Endothelial cell (in vitro differentiated cells): ENCODE results near the gene MRPL52. TPM values are rescaled to one million over a fixed set of nuclear protein-coding genes. Genes with fewer than 3 reads are reported as not detected.
"Not testable (repeated sequence)": the region's sequence is repeated elsewhere in the genome, so short reads cannot be mapped to it uniquely, and the experiment has no call there.

Source experiments
- DNase-seq: peaks from one replicate; pipeline ENCODE4 v3.0.0; 2021; ENCODE audit warnings: low spot score
- H3K27ac Mint-ChIP-seq: one replicate; pipeline ENCODE4 v1.8.0; 2021; ENCODE audit warnings: mixed read lengths, inconsistent platforms; ENCODE audit not compliant: unreplicated experiment
- H3K27me3 Mint-ChIP-seq: one replicate; pipeline ENCODE4 v1.8.0; 2021; ENCODE audit warnings: mild to moderate bottlenecking, moderate library complexity, mixed read lengths, inconsistent platforms; ENCODE audit not compliant: unreplicated experiment
- H3K36me3 Mint-ChIP-seq: one replicate; pipeline ENCODE4 v1.8.0; 2021; ENCODE audit warnings: mild to moderate bottlenecking, low read depth, mixed read lengths, inconsistent platforms; ENCODE audit not compliant: unreplicated experiment
- H3K4me1 Mint-ChIP-seq: one replicate; pipeline ENCODE4 v1.8.0; 2021; ENCODE audit warnings: mild to moderate bottlenecking, mixed read lengths, inconsistent platforms; ENCODE audit not compliant: unreplicated experiment
- H3K4me3 Mint-ChIP-seq: one replicate; pipeline ENCODE4 v1.8.0; 2021; ENCODE audit warnings: mild to moderate bottlenecking, mixed read lengths, inconsistent platforms; ENCODE audit not compliant: unreplicated experiment
- H3K9me3 Mint-ChIP-seq: one replicate; pipeline ENCODE4 v1.8.0; 2021; ENCODE audit warnings: mixed read lengths, inconsistent platforms; ENCODE audit not compliant: unreplicated experiment
- total RNA-seq: library from RNA; stranded (reverse); fragmentation: NEBNext Ultra II Directional; extraction: Animal tissue kit (Norgen Biotek cat#: 25700); gene quantifications from one replicate; pipeline ENCODE4 v1.2.1, GENCODE V29; 2021; ENCODE audit not compliant: unreplicated experiment
- TF ChIP-seq, protein P1 (sequence below): fragments of 200-600 bp; sonication (generic); IDR thresholded peaks from one replicate; pipeline ENCODE4 v1.5.0; 2021; ENCODE audit warnings: antibody characterized with exemption; ENCODE audit not compliant: unreplicated experiment

MRPL52 gene
- total RNA-seq, 1 donor from 2014 or later: 126 TPM

DNA sequence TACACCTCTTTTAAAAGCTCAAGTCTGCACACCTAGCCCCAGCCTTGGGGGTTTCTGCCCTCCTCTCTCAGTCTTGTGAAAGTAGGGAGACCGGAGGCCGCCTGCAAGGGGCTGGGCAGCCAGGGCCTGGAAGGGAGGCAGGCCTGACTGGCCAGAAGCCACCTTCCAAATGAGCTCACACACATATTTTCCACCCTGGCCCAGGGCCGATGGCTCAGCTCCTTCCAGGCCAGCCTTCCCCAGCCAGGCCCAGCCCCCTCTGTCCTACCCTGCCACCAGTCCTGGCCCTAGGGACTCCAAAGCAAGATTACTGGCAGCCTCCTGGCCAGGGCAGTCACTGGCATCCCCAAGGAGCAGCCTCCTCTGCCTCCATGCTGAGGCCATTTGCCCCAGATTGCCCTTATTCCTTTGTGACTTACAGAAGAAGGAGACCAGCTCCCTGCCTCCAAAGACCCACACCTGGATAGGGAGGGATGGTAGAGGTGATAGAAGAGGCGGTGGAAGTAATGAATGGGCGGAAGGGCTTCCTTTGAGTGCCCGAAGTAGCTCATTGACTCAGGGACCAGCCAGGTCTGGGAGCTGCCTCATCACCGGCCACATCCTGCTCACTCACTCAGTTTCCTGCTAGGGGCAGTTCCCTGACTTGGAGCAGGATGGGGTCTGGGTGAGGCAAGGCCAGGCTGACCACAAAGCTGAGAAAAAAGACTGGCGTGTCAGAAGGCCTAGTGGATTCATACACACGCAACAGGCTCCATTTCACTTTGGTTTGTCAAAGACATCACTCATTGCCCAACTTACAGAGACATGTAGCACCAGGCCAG is 21.5 kb downstream of the MRPL52 start:
- Mint-ChIP-seq H3K27ac (peak overlapping the region; percentile 89), H3K4me3 (no peak overlapping the region), H3K4me1 (peaks cover 34% of the 10 kb centered on the region), H3K36me3 (peaks cover 3% of the 10 kb centered on the region), H3K27me3 (peaks cover 10% of the 10 kb centered on the region), H3K9me3 (no peaks in the 10 kb centered on the region)
- peak; percentile 48 for DNase-seq
- TF ChIP-seq, protein P1, sequence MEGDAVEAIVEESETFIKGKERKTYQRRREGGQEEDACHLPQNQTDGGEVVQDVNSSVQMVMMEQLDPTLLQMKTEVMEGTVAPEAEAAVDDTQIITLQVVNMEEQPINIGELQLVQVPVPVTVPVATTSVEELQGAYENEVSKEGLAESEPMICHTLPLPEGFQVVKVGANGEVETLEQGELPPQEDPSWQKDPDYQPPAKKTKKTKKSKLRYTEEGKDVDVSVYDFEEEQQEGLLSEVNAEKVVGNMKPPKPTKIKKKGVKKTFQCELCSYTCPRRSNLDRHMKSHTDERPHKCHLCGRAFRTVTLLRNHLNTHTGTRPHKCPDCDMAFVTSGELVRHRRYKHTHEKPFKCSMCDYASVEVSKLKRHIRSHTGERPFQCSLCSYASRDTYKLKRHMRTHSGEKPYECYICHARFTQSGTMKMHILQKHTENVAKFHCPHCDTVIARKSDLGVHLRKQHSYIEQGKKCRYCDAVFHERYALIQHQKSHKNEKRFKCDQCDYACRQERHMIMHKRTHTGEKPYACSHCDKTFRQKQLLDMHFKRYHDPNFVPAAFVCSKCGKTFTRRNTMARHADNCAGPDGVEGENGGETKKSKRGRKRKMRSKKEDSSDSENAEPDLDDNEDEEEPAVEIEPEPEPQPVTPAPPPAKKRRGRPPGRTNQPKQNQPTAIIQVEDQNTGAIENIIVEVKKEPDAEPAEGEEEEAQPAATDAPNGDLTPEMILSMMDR: no peak

DNA sequence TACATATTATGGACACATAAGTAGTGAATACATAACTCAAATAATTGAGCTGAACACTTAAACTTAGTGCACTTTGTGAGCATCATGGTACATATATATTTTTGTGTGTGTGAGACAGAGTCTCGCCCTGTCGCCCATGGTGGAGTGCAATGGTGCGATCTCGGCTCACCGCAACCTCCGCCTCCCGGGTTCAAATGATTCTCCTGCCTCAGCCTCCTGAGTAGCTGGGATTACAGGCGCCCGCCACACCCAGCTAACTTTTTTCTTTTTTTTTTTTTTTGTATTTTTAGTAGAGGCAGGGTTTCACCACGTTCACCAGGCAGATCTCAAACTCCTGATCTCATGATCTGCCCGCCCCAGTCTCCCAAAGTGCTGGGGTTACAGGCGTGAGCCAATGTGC is 22.5 kb downstream of the MRPL52 start:
- not testable (repeated sequence) for H3K9me3 Mint-ChIP-seq, H3K27ac Mint-ChIP-seq, H3K4me3 Mint-ChIP-seq, DNase-seq, H3K36me3 Mint-ChIP-seq
- peaks cover 10% of the 10 kb centered on the region for H3K27me3 Mint-ChIP-seq
- peaks cover 26% of the 10 kb centered on the region for H3K4me1 Mint-ChIP-seq

DNA sequence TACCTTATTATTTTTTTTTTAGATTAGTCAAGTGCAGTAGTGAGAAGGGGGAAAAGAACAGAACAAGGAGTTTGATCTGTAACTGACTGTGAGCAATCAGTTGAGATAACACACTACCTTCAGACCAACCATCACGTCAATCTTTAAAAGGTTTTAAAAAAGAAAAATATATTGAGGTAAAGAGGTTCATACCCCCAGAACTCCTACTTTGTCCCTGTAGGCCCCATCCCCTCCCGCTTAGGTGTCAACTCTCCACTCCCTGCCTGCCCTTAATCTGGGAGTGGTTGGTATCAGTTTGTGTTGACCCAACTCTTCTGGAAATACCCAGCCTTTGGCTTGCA is 22.9 kb downstream of the MRPL52 start:
- Mint-ChIP-seq H3K4me3 (no peak overlapping the region), H3K27me3 (peaks cover 10% of the 10 kb centered on the region), H3K9me3 (no peaks in the 10 kb centered on the region), H3K36me3 (no peaks in the 10 kb centered on the region), H3K4me1 (peaks cover 25% of the 10 kb centered on the region), H3K27ac (peak overlapping the region; percentile 48)
- no peak for DNase-seq
- TF ChIP-seq, protein P1: no peak

- TF ChIP-seq, protein P1: peak; percentile 94
- H3K27ac Mint-ChIP-seq: peak overlapping the region; percentile 48
- peak overlapping the region; percentile 71 for H3K4me3 Mint-ChIP-seq
- H3K4me1 Mint-ChIP-seq: peaks cover 19% of the 10 kb centered on the region
- peak; percentile 96 for DNase-seq
- H3K36me3 Mint-ChIP-seq: no peaks in the 10 kb centered on the region
- no peaks in the 10 kb centered on the region for H3K9me3 Mint-ChIP-seq
- H3K27me3 Mint-ChIP-seq: peaks cover 8% of the 10 kb centered on the region
These were observed 23.5 kb downstream of the MRPL52 start for GRCh38 chr14:22852940-22853767.

GRCh38 chr14:22854296-22854695 is 24.6 kb downstream of the MRPL52 start:
- H3K36me3 Mint-ChIP-seq, DNase-seq, H3K9me3 Mint-ChIP-seq, H3K27ac Mint-ChIP-seq, H3K4me3 Mint-ChIP-seq, H3K27me3 Mint-ChIP-seq: not testable (repeated sequence)
- peaks cover 13% of the 10 kb centered on the region for H3K4me1 Mint-ChIP-seq
